Upper lobe of right lung (tissue), 1 donor: ENCODE data around the gene CDS2. TPM values are rescaled to one million over a fixed set of nuclear protein-coding genes. Genes with fewer than 3 reads are reported as not detected.

Experiments used
- ATAC-seq: fragments of 200-7000 bp; cut with Tn5 transposase; one replicate; pipeline ENCODE4 v1.9.1; 2020; ENCODE audit warnings: mild to moderate bottlenecking, moderate library complexity
- DNase-seq: peaks from one replicate; pipeline ENCODE4 v3.0.0-alpha.2; 2020
- H3K27ac ChIP-seq: fragments of 200-600 bp; one replicate; pipeline ENCODE4 v1.8.0; 2022
- H3K27me3 ChIP-seq: fragments of 200-600 bp; one replicate; pipeline ENCODE4 v1.8.0; 2022; ENCODE audit warnings: mild to moderate bottlenecking
- H3K36me3 ChIP-seq: fragments of 200-600 bp; one replicate; pipeline ENCODE4 v1.8.0; 2022
- H3K4me1 ChIP-seq: fragments of 200-600 bp; one replicate; pipeline ENCODE4 v1.8.0; 2022
- H3K4me3 ChIP-seq: fragments of 200-600 bp; one replicate; pipeline ENCODE4 v1.8.0; 2022; ENCODE audit warnings: mild to moderate bottlenecking
- H3K9me3 ChIP-seq: fragments of 200-600 bp; one replicate; pipeline ENCODE4 v1.8.0; 2022
- intact Hi-C: fragments of 100-400 bp; cut with DNase I; formaldehyde crosslinking; loops from one replicate; pipeline ENCODE4 v1.11.0; 2022
- total RNA-seq: library from RNA; stranded (reverse); fragmentation: NEBNext Ultra II Directional; extraction: Animal tissue kit (Norgen Biotek cat#: 25700); gene quantifications from one replicate; pipeline ENCODE4 v1.2.1, GENCODE V29; 2021
- TF ChIP-seq, protein P1 (sequence below): fragments of 200-600 bp; IDR thresholded peaks from one replicate; pipeline ENCODE4 v1.8.0; 2022; ENCODE audit warnings: antibody characterized with exemption
- donor health status: DM: no; HTN: yes; CAD: no; lungs with severe emphysema.

The CDS2 gene
- total RNA-seq, 1 donor from 2014 or later, result 65.0 TPM

DNA sequence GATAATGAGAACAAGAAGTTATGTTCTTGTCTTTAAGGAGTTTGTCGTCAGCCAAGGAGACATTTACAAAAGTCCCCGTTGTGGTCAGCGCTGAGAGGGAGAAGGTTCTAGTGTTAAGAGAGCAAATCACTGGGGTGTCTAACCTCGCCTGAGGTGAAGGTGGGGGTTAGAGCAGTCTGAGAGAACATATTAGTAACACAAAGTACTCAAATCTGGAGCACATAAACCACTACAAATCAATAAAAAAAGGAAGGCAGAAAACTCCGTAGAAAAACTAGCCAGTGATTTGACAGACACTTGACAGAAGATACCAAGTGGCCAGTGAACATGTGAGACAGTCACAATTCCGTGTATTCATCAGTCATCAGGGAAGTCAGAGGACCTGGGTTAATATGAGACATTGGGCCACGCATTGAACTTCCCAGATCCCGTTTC lies 45.4 kb downstream of the CDS2 start:
- H3K4me1 ChIP-seq, result peaks cover 55% of the 10 kb centered on the region

GRCh38 chr20:5172903-5173463 lies 46.2 kb downstream of the CDS2 start:
- intact Hi-C loops, result no loop called here
- no peak for ATAC-seq
- Histone ChIP-seq H3K27me3 (no peaks in the 10 kb centered on the region), H3K4me3 (no peak overlapping the region), H3K36me3 (peaks cover 35% of the 10 kb centered on the region), H3K27ac (no peak overlapping the region), H3K9me3 (no peaks in the 10 kb centered on the region), H3K4me1 (peaks cover 55% of the 10 kb centered on the region)
- DNase-seq, result no peak
- TF ChIP-seq, protein P1, sequence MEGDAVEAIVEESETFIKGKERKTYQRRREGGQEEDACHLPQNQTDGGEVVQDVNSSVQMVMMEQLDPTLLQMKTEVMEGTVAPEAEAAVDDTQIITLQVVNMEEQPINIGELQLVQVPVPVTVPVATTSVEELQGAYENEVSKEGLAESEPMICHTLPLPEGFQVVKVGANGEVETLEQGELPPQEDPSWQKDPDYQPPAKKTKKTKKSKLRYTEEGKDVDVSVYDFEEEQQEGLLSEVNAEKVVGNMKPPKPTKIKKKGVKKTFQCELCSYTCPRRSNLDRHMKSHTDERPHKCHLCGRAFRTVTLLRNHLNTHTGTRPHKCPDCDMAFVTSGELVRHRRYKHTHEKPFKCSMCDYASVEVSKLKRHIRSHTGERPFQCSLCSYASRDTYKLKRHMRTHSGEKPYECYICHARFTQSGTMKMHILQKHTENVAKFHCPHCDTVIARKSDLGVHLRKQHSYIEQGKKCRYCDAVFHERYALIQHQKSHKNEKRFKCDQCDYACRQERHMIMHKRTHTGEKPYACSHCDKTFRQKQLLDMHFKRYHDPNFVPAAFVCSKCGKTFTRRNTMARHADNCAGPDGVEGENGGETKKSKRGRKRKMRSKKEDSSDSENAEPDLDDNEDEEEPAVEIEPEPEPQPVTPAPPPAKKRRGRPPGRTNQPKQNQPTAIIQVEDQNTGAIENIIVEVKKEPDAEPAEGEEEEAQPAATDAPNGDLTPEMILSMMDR, result no peak

More for the DNA sequence above, 45.4 kb downstream of the CDS2 start:
- Histone ChIP-seq H3K27ac (peak overlapping the region; percentile 6), H3K9me3 (no peaks in the 10 kb centered on the region), H3K36me3 (peaks cover 28% of the 10 kb centered on the region), H3K27me3 (no peaks in the 10 kb centered on the region), H3K4me3 (no peak overlapping the region)
- intact Hi-C loops, result no loop called here
- TF ChIP-seq, protein P1, result no peak
- ATAC-seq (no peak), DNase-seq (no peak)

DNA sequence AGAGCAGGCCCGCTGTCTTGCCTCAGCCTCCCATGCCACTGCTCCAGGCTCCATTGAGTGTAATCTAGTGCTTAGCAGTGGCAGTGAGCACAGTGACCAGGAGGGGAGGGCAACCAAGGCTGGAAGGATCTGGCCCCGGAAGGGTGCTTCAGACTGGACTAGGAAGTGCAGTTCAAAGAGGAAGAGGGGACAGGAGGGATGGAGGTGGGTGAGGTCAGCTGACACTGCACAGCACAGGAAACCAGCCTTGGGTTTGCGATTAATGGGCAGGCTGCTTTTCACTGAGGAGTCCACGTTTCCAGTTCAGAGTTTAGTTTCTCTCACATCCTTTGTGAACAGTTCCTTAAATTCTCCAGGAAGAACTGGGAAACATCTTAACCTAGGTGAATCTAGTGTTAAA lies 46.9 kb downstream of the CDS2 start:
- H3K9me3 ChIP-seq, result no peaks in the 10 kb centered on the region
- H3K27ac ChIP-seq, result no peak overlapping the region
- H3K4me3 ChIP-seq, result no peak overlapping the region
- H3K27me3 ChIP-seq, result no peaks in the 10 kb centered on the region
- intact Hi-C loops, result no loop called here
- ATAC-seq, result peak; percentile 36
- H3K36me3 ChIP-seq, result peaks cover 43% of the 10 kb centered on the region
- TF ChIP-seq, protein P1, result no peak
- no peak for DNase-seq
- peaks cover 50% of the 10 kb centered on the region for H3K4me1 ChIP-seq

DNA sequence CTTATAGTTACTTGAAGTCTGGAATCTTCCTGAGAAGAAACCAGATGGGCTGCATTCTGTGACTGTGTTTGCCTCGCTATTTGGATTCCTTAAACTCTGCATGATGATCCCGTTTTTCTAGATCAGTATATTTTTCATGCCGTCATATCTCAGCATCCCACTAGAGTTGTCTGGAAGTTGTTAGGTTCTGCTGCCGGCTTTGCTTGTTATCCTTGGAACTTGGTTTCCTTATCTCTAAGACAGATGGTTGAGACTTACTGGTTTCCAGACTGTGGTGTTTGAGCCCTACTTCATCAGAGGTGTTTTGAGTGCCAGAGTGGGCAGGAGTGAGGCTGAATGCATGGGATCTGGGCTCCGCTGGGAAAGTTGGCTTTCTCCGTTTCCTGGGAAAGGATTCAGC lies 50.3 kb downstream of the CDS2 start:
- TF ChIP-seq, protein P1, result no peak
- intact Hi-C loops, result no loop called here
- no peak overlapping the region for H3K27ac ChIP-seq

GRCh38 chr20:5178046-5178445 lies 51.2 kb downstream of the CDS2 start:
- no peak for ATAC-seq
- Histone ChIP-seq H3K9me3 (no peaks in the 10 kb centered on the region), H3K4me1 (peaks cover 9% of the 10 kb centered on the region), H3K4me3 (no peak overlapping the region), H3K36me3 (peaks cover 73% of the 10 kb centered on the region), H3K27me3 (no peaks in the 10 kb centered on the region), H3K27ac (no peak overlapping the region)
- intact Hi-C loops, result no loop called here
- DNase-seq, result no peak
- TF ChIP-seq, protein P1, result no peak

More for the DNA sequence above, 50.3 kb downstream of the CDS2 start:
- H3K4me1 ChIP-seq, result peaks cover 18% of the 10 kb centered on the region
- ATAC-seq (no peak), DNase-seq (no peak)
- no peaks in the 10 kb centered on the region for H3K27me3 ChIP-seq
- H3K4me3 ChIP-seq, result no peak overlapping the region
- peaks cover 64% of the 10 kb centered on the region for H3K36me3 ChIP-seq
- H3K9me3 ChIP-seq, result no peaks in the 10 kb centered on the region

- no peaks in the 10 kb centered on the region for H3K4me1 ChIP-seq
- no peaks in the 10 kb centered on the region for H3K9me3 ChIP-seq
- H3K36me3 ChIP-seq, result peaks cover 87% of the 10 kb centered on the region
- H3K27me3 ChIP-seq, result no peaks in the 10 kb centered on the region
- no peak for DNase-seq
- TF ChIP-seq, protein P1, result no peak
- no peak for ATAC-seq
- no peak overlapping the region for H3K27ac ChIP-seq
- intact Hi-C loops, result no loop called here
- no peak overlapping the region for H3K4me3 ChIP-seq
Measured at GRCh38 chr20:5180421-5180820, 53.6 kb downstream of the CDS2 start.
